CD1c-positive myeloid dendritic cell (primary cell): Measurements from ENCODE around the gene NECTIN1.

Source experiments
- DNase-seq: peaks from one replicate; pipeline ENCODE4 v3.0.0-alpha.2; 2016; ENCODE audit errors: extremely low spot score

Gene NECTIN1

DNA sequence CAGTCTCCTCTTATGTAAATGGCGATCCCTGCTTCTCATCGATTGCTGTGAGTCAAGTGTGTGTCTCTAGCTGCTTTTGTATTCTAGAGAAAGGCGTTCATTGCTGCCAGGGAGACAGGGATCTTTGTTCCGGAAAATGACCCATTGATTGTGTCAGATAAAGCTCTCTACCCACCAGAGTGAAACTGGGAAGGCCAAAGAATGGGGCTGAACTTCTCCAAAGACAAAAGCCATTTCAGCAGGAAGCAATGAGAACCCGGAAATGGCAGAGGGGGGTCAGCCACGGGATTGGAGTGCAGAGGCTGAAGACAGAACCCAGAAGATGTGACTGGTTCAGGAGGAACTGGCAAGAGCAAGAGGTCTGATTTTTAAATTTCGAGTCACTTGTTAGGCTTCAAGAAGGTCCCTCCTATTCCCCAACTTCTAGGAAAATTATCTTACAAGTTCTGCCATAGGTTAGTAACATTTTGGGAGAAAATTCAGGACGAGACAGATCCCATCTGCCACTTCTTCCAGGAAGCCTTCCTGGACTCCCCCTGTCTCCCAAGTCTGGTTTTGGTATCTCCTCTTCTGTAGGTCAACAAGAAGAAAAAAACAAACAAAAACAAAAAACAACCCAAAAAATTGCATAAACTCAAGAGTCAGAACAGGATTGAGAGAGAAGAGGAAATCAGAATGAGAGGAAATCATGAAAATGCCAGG, 110.6 kb downstream of the NECTIN1 start:
- DNase-seq, result peak; percentile 93

DNA sequence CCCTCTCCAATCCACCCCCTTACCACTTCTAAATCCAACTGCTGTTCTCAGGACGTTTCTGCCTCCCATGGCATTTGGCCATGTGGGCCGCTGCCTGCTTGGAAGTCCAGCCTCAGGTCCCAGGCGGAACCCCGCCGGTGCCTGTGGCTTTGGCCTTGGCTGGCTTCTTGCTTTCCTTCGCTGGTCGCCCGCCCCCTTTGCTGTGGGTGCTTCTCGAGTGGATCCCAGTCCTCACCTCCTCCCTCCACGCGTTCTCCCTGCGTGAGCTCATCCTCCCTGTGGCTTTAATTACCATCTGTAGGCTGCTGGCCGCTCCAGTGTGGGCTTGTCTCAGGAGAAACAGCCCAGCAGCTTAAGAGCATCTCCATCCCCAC, 111.7 kb downstream of the NECTIN1 start:
- no peak for DNase-seq

DNA sequence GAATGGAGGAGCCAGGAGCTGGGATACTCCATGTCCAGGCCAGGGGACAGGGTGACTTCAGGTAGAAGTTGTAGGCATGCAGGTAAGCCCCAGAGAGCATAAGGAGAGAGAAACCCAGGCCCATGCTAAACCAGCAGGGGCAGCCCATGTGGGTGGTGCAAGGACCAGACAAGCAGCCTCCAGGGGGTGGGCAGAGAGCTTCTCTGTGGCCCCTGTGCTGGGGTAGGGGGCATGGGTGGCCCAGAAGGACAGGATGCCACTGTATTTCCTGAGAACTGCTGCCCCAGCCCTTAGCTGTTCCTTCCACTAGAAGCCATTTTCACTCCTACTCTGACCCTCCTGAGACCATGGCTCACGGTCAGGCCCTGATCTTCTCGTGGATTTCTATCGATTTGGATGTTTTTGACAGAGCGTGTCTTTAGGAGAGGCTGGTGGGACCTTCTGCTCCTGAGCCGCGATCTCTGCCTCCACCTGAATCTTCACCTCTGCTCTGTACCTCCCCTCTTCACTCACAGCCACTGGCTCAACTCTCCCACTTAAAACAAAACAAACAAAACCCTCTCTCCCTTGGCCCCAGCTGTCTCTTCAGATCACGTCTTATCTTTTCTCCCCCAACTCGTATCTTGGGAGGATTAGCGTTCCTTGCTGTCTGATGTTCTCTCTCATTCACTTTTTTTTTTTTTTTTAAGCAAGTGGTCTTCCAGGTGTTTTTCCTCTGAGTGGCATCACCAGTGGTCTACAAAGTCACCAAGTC, 112.2 kb downstream of the NECTIN1 start:
- no peak for DNase-seq

DNA sequence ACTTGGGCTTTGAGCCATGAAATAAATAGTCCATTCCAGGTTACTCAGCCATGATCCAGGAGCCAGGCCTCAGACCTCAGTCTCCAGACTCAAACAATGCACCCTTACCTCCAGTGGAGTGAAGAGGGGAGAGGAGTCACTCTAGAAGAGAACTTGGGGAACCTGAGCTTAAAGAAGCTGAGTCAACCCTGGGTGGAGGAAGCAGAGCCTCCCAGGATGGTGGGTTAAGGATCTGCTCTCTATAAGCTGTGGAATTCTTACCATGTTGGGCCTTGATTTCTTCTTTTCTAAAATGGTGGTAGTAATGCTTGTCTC, 113.2 kb downstream of the NECTIN1 start:
- peak; percentile 26 for DNase-seq

DNA sequence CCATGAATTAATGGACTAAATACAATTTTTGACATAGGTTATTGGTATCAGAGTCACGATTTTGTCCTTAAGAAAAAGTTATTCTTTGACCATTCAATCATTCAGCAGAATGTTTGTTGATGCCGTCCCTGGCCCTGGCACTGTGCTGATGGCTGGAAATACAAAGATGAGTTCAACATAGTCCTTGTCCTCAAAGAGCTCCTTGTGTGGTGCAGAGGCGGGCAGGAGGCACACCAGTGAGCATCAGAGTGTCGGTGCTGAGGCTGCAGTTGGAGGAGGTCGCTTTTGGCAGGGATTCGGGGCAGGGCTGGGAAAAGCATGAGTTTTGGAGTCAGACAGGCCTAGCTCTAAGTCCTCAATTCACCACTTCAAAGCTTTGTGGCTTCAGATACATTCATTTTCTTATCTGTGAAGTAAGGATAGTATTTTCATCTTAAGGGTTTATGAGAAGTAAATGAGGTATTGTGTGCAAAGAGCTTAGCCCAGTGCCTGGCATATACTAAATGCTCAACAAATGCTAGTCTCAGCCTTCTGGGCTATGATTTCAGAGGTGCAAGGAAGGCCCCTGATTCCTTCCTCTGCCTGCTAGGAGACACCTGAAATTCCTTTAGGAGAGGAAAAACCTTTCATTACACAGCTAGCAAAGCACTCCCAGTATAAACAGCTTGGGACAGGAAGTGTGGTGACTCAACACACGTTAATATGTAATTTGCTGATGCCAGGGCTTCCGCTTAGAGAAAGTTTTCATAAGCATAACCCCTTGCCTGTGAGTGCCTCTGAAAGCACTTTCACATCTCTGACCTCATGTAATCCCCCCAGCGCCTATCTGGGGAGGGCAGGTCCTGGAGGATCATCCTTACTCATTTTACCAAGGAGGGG, 113.8 kb downstream of the NECTIN1 start:
- peak; percentile 70 for DNase-seq

DNA sequence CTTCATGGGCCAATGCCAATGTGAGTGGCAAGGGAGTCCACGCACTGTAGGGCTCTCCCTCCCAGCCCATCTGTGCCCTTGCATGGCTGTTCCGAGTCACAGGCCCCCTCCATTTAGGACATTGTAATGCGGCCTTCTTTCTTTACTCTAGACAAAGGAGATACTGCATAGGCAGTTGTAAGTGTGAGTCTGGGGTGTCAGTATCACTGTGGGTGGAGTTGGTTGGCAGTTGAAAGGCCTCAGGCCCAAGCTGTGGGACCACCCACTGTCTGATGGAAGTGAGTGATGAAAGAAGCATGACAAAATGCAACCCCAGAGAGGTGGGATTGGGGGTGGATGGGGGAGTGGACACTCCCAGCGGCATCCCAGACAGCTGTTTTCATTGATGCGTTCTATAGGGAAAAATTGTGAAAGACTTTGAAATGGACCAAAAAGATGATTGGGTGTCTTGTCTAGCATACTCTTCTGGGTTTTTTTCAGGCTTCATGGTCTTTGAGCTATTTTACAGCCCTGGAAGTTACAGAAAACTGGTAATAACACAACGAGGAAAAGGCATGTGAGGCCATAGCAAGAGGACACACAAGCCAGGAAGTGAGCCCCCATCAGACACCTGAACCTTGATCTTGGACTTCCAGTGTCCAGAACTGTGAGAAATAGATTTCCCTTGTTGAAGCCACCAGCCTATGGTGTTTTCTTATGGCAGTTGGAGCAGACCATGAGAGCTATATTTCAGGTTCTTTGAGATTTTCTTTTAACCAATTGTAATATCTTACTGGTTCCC, 114.6 kb downstream of the NECTIN1 start:
- no peak for DNase-seq

DNA sequence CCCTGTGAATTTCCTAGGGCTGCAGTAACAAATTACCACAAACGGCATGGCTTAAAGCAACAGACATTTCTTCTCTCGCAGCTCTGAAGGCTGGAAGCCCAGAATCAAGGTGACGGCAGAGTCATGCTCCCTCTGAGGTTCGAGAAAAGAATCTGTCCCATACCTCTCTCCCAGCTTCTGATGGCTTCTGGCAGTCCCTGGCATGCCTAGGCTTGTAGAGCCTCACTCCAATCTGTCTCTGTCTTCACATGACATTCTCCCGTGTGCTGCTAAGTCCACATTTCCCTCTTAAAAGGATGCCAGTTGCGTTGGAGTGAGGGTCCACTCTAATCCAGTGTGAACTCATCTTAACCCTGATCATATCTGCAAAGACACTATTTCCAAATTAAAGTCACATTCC, 116.2 kb downstream of the NECTIN1 start:
- no peak for DNase-seq

DNA sequence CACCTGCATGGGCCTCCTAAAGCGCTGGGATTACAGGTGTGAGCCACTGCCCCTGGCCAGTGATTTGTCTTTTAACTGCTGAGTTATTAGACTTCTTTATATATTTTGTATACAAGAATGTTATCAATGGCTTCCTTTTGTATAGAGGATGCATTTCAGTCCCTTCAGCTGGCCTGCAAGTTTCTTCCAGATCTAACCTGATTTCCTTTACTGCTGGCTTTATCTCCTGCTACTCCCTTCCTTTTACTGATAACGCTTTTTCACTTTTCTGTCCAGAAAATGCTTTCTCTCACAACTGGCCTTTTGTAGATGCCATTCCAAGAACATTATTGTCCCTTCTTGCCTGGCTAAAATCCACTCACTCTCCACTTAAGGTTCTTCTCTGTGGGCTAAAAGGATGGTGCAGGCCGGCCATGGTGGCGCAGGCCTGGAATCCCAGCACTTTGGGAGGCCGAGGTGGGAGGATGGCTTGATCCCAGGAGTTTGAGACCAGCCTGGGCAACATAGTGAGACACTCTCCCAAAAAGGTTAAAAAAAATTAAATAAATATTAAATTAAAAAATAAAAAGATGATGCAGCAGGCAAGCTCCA, 118.1 kb downstream of the NECTIN1 start:
- DNase-seq, result no peak

DNA sequence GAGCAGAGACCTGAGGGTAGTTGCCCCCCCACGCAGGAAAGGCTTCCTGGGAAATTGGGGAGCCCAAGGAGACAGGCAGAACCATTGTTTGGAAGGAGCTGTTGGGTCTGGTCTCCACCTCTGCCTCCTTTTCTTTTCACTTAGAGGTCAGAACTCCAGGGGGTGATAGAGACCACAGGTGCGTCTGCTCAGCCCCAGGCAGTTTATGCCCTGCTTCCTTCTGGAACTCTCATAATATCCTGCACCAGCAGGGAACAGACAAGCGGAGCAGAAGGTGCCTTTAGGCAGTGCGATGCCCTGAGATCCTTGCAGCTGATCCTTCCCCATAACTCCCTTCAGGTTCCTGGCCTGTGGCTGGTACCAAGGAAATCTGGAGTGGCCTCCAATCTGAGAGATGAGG, 120.2 kb downstream of the NECTIN1 start:
- no peak for DNase-seq

DNA sequence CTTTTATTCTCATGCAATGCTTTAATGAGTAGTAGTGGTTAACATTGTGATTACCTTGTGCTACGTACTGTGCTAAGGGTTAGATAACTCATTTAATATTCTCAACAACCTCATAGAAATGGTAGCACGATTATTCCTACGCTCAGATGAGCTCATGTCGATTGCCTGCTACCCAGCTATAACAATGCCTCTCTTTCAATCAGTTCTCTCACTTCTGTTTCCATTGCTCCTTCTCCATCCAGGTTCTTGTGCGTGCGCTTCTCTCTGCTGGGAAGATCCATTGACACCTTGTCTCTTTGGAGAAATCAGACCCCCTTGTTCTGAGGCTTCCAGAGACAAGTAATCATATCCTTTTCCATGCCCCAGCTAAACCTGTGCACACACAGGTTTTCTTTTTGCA, 120.8 kb downstream of the NECTIN1 start:
- DNase-seq, result no peak

DNA sequence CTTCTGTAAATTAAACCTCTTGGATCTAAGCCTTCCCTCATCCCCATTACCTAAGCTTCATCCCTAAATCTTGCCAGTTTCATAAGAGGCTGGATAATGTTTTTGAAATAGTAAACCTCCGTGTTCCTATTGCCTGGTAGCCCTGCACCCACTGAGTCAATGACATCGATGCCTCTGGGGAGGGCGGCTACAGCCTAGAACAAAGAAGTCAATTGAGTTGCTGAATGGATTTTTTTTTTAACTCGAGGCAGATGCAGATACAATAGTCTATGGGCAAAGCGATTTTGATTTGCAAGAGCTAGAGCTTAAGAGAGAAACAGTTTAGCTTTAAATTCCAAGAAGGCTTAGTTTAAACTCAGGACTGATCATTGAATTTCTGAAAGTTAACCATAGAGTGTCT, 121.3 kb downstream of the NECTIN1 start:
- no peak for DNase-seq

DNA sequence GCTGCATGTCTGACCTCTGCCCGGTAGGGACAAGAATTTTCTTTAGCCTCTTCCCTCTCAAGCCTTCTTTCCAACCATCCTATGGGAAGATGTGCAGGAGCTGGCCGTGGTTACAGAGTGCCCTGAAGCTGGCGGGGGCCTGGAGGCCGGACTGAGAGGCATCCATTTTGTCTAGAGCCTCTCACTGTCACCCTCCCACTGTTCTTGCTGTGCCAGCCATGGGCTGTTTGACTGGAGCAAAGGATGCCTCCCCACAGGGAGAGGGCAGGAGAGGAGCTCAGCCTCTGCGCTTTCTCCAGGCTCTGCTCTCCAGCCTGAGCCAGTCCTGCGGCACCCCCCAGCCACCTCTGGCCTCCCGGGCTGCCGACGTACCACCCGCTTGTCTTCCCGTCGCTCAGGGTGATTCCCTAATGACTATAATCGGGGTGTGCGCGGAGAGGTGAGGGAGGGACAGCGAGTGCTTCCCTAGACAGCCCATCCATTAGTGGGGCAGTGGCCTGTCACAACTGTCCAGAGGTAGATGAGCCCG, 123.8 kb downstream of the NECTIN1 start:
- DNase-seq, result no peak

DNA sequence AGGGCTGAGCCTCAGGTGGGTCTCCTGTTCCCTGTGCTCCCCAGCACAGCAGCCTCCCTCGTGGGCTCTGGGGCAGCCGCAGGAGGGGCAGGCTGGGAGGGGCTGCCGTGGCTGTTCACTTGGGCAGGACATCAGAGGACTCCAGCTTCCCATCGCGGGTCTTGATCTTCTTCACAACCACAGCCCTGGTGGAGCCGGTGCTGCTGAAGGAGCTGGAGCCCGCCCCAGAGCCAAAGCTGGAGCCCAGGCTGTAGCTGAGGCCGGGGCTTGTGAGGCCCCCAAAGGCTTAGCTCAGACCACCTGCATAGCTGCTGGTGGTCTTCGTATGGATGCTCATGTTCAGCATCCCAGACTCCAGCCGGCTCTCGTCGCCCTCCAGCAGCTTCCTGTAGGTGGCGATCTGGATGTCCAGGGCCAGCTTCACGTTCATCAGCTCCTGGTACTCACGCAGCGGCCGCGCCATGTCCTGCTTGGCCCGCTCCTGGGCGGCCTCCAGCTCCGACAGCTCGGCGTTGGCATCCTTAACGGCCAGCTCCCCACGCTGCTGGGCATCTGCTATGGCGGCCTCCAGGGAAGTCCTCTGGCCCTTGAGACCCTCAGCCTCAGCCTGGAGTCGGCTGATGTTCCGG, 126.1 kb downstream of the NECTIN1 start:
- DNase-seq, result no peak

DNA sequence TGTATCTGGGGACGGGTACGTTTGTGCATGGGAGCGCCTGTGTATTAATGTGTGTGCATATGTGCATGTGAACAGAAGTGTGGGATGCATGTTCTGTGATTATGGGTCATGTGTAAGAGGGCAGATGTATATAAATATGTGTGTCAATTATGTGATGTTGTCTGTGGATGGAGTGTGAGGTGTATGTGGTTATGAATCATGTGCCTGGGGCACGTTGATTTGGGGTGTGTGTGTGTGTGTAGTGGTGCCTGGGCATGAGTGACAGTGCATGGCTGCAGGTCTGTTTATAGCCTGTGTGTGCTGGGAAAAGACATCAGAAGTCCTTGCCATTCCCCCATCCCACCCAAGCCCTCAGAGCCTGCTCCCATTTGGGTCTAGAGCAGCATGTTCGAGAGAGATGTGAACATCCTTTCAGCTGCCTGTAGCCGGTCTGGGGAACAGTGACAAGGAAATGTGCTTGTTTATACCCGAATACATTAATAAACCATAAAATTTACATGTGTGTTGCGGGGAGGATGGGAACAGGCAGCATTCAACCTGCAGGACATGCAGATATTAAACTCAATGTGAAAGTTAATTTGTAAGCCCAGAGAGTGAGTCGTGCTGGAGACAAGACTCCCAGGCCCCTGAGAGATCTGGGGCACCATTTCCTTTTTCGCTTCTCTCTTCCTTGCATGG, 129.0 kb downstream of the NECTIN1 start:
- DNase-seq, result no peak

DNA sequence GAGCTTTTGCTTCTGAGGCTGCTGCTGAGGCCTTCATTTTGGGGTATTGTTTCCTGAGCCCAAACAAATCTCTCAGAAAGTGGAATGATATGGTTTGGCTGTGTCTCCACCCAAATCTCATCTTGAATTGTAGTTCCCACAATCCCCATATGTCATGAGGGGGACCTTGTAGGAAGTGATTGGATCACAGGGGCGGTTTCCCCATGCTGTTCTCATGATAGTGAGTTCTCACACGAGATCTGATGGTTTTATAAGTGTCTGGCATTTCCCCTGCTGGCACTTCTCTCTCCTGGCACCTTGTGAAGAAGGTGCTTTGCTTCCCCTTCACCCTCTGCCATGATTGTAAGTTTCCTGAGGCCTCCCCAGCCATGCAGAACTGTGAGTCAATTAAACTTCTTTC, 133.1 kb downstream of the NECTIN1 start:
- DNase-seq, result peak; percentile 48

DNA sequence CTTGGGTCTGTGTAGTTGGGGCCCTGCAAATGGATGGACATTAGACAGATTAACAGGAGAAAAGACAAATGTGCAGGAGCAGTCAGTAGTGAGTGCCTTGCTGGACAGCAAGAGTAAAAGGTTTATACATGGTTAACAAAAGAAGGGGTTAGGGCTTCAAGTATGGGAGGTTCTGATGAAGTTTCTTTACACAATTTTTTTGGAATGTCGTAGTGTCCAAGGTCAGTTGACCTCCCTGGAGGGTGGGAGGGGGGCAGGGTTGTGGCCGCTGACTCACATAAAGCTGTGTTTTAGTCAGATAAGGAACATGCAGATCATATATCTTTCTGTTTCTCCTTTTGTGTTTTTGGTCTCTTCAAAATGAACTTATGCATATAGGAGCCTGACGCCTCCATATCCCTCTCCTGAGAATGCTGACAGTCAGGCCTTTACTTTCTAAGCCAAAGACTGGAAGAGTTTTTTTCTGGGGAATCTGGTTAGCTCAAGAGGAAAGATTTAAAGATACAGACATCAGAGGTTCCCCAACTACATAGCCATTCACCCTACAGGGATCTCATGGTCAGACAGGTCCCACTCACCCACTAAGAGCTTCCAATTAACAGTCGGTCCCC, 134.3 kb downstream of the NECTIN1 start:
- DNase-seq, result peak; percentile 78

DNA sequence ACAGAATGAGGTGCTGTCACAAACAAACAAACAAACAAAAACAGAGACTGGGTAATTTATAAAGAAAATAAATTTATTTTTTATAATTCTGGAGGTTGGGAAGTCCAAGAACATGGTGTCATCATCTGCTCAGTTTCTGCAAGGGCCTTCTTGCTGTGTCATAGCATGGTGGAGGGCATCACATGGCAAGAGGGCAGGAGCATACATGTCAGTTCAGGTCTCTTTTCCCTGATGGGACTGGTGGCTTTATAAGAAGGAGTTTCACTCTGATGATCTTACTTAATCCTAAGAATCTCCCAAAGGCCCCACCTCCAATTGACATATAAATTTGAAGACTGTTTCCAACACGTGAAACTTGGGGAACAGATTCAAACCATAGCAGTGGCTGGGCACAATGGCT, 135.7 kb downstream of the NECTIN1 start:
- DNase-seq, result no peak

DNA sequence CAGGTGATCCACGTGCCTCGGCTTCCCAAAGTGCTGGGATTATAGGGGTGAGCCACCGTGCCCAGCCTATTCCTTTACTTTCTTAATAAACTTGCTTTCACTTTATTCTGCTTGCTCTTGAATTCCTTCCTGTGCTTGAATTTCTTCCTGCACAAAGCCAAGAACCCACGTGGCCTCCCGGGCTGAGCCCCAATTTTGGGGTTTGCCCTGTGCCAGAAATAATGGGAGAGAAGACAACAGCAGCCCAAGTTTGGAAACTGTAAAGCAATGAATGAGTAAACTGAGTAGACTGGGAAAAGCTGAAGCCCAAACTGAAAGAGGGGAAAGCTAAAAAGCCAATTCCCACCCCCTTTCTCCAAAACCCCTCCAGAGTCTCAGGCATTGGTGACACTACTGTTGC, 136.4 kb downstream of the NECTIN1 start:
- no peak for DNase-seq

DNA sequence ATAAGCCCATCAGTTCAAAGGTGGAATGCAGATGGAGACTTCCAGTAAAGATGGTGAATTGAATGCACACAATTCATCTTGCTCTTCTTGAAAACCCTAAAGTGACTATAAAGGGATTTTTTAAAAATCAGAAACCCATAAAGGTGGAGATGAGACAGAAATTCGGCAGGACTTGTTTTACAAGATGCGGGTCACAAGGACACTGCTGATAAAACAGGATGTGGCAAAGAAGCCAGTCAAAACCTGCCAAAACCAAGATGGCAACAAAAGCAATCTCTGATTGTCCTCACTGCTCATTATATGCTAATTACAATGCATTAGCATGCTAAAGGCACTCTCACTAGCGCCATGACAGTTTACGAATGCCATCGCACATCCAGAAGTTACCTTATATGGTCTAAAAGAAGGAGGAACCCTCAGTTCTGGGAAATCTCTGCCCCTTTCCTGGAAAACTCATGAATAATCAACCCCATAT, 137.1 kb downstream of the NECTIN1 start:
- DNase-seq, result peak; percentile 31
